Measurements from ENCODE around the gene DLL1.

- TF ChIP-seq EZH2 (IDR thresholded peaks at IDR 0.05; ENCODE audit: borderline replicate concordance, low read depth, low read length, severe bottlenecking) (no peak), CTCF (IDR thresholded peaks at IDR 0.05; ENCODE audit: borderline replicate concordance, extremely low read depth, low read length, poor library complexity, severe bottlenecking) (no peak)
Observed at GRCh38 chr6:170296423-170296745, 5.5 kb upstream of the DLL1 start.

Measured in DND-41 (cell line).